ENCODE measurements around the gene TMED5.
"Not testable (repeated sequence)": the region's sequence is repeated elsewhere in the genome, so short reads cannot be mapped to it uniquely, and the experiment has no call there.

TMED5 gene

GRCh38 chr1:93172778-93173177 lies 7.4 kb downstream of the TMED5 start:
- H3K27me3 ChIP-seq (ENCODE audit: low read length), result no peaks in the 10 kb centered on the region
- H3K9ac ChIP-seq (ENCODE audit: low read length), result no peak overlapping the region
- peak overlapping the region; percentile 21 for H3K4me2 ChIP-seq (ENCODE audit: low read depth, low read length, poor library complexity, severe bottlenecking)
- H3K9me2 ChIP-seq (replicated peaks; ENCODE audit: insufficient read depth, low read length), result no peaks in the 10 kb centered on the region
- peaks cover 47% of the 10 kb centered on the region for H3K36me3 ChIP-seq (ENCODE audit: low read length)
- H3K4me3 ChIP-seq (ENCODE audit: insufficient read depth, low read length, poor library complexity, severe bottlenecking), result no peak overlapping the region
- H2AFZ ChIP-seq (ENCODE audit: low read depth, low read length, severe bottlenecking), result no peak overlapping the region
- H4K20me1 ChIP-seq (ENCODE audit: low read depth, low read length), result peaks cover 29% of the 10 kb centered on the region
- TF ChIP-seq EZH2phosphoT487 (conservative IDR thresholded peaks at IDR 0.05; ENCODE audit: low read length), result no peak
- TF ChIP-seq, protein P1, sequence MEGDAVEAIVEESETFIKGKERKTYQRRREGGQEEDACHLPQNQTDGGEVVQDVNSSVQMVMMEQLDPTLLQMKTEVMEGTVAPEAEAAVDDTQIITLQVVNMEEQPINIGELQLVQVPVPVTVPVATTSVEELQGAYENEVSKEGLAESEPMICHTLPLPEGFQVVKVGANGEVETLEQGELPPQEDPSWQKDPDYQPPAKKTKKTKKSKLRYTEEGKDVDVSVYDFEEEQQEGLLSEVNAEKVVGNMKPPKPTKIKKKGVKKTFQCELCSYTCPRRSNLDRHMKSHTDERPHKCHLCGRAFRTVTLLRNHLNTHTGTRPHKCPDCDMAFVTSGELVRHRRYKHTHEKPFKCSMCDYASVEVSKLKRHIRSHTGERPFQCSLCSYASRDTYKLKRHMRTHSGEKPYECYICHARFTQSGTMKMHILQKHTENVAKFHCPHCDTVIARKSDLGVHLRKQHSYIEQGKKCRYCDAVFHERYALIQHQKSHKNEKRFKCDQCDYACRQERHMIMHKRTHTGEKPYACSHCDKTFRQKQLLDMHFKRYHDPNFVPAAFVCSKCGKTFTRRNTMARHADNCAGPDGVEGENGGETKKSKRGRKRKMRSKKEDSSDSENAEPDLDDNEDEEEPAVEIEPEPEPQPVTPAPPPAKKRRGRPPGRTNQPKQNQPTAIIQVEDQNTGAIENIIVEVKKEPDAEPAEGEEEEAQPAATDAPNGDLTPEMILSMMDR (IDR thresholded peaks at IDR 0.05; ENCODE audit: insufficient read depth, low read length, poor library complexity, severe bottlenecking), result no peak
- H3K9me3 ChIP-seq (ENCODE audit: insufficient read depth, low read length), result no peaks in the 10 kb centered on the region
- H3K79me2 ChIP-seq (ENCODE audit: insufficient read depth, low read length), result peaks cover 99% of the 10 kb centered on the region
- no peak overlapping the region for H3K27ac ChIP-seq (ENCODE audit: low read depth, low read length)
- peaks cover 7% of the 10 kb centered on the region; the same call in 1 of the 2 replicates for H3F3A ChIP-seq (ENCODE audit: insufficient read depth)

DNA sequence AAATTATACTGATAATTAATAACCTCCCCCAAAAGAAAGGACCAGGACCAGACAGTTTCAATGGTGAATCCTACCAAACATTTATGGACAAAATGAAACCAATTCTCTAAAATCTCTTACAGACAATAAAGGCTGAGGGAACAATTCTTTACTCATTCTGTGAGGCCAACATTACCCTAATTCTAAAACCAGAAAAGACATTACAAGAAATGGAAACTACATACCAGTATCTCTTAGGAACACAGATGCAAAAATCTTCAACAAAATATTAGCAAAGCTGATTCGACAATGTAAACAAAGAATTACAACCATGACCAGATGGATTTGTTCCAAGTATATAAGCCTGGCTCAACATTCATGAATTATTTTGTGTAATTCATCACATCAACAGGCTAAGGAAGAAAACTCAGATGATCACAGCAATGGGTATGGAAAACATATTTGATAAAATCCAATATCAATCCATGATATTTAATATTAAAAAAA lies 8.6 kb downstream of the TMED5 start:
- peaks cover 99% of the 10 kb centered on the region for H3K79me2 ChIP-seq (ENCODE audit: insufficient read depth, low read length)
- no peak overlapping the region for H3K4me3 ChIP-seq (ENCODE audit: insufficient read depth, low read length, poor library complexity, severe bottlenecking)
- no peak overlapping the region for H3K4me2 ChIP-seq (ENCODE audit: low read depth, low read length, poor library complexity, severe bottlenecking)
- no peaks in the 10 kb centered on the region for H3K9me3 ChIP-seq (ENCODE audit: insufficient read depth, low read length)
- H3K27me3 ChIP-seq (ENCODE audit: low read length), result no peaks in the 10 kb centered on the region
- H2AFZ ChIP-seq (ENCODE audit: low read depth, low read length, severe bottlenecking), result no peak overlapping the region
- TF ChIP-seq EZH2phosphoT487 (conservative IDR thresholded peaks at IDR 0.05; ENCODE audit: low read length), result no peak
- TF ChIP-seq, protein P1 (IDR thresholded peaks at IDR 0.05; ENCODE audit: insufficient read depth, low read length, poor library complexity, severe bottlenecking), result no peak
- H3K9me2 ChIP-seq (replicated peaks; ENCODE audit: insufficient read depth, low read length), result no peaks in the 10 kb centered on the region
- H3K9ac ChIP-seq (ENCODE audit: low read length), result no peak overlapping the region
- peaks cover 48% of the 10 kb centered on the region for H3K36me3 ChIP-seq (ENCODE audit: low read length)
- peaks cover 7% of the 10 kb centered on the region; the same call in 1 of the 2 replicates for H3F3A ChIP-seq (ENCODE audit: insufficient read depth)
- H3K27ac ChIP-seq (ENCODE audit: low read depth, low read length), result no peak overlapping the region
- H4K20me1 ChIP-seq (ENCODE audit: low read depth, low read length), result peaks cover 28% of the 10 kb centered on the region

- not testable (repeated sequence) for H3K9me2 ChIP-seq (replicated peaks; ENCODE audit: insufficient read depth, low read length); H3K27ac ChIP-seq (ENCODE audit: low read depth, low read length); H3K9me3 ChIP-seq (ENCODE audit: insufficient read depth, low read length); H3K27me3 ChIP-seq (ENCODE audit: low read length); H3K4me2 ChIP-seq (ENCODE audit: low read depth, low read length, poor library complexity, severe bottlenecking); H3F3A ChIP-seq (ENCODE audit: insufficient read depth); H2AFZ ChIP-seq (ENCODE audit: low read depth, low read length, severe bottlenecking); H3K9ac ChIP-seq (ENCODE audit: low read length); H3K4me3 ChIP-seq (ENCODE audit: insufficient read depth, low read length, poor library complexity, severe bottlenecking)
- Histone ChIP-seq H3K36me3 (ENCODE audit: low read length) (peaks cover 36% of the 10 kb centered on the region), H3K79me2 (ENCODE audit: insufficient read depth, low read length) (peaks cover 99% of the 10 kb centered on the region), H4K20me1 (ENCODE audit: low read depth, low read length) (peaks cover 24% of the 10 kb centered on the region)
Measured at GRCh38 chr1:93170141-93170678, 10.0 kb downstream of the TMED5 start.

DNA sequence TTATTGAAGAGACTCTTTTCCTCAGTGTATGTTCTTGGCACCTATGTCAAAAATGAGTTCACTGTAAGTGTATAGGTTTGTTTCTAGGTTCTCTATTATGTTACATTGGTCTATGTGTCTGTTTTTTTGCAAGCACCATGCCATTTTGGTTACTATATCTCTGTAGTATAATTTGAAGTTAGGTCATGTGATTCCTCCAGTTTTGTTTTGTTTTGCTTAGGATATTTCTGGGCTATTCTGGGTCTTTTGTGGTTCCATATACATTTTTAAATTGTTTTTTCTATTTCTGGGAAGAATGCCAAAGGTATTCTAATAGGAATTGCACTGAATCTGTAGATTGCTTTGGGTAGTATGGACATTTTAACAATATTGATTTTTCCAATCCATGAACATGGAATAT lies 13.2 kb downstream of the TMED5 start:
- H3K9ac ChIP-seq (ENCODE audit: low read length), result no peak overlapping the region
- no peaks in the 10 kb centered on the region for H3K9me2 ChIP-seq (replicated peaks; ENCODE audit: insufficient read depth, low read length)
- H4K20me1 ChIP-seq (ENCODE audit: low read depth, low read length), result peaks cover 25% of the 10 kb centered on the region
- H3K9me3 ChIP-seq (ENCODE audit: insufficient read depth, low read length), result no peaks in the 10 kb centered on the region
- H3K4me3 ChIP-seq (ENCODE audit: insufficient read depth, low read length, poor library complexity, severe bottlenecking), result no peak overlapping the region
- no peaks in the 10 kb centered on the region for H3F3A ChIP-seq (ENCODE audit: insufficient read depth)
- H3K27me3 ChIP-seq (ENCODE audit: low read length), result no peaks in the 10 kb centered on the region
- no peak overlapping the region for H3K27ac ChIP-seq (ENCODE audit: low read depth, low read length)
- H3K4me2 ChIP-seq (ENCODE audit: low read depth, low read length, poor library complexity, severe bottlenecking), result no peak overlapping the region
- no peak overlapping the region for H2AFZ ChIP-seq (ENCODE audit: low read depth, low read length, severe bottlenecking)
- no peak for TF ChIP-seq EZH2phosphoT487 (conservative IDR thresholded peaks at IDR 0.05; ENCODE audit: low read length)
- TF ChIP-seq, protein P1 (IDR thresholded peaks at IDR 0.05; ENCODE audit: insufficient read depth, low read length, poor library complexity, severe bottlenecking), result no peak
- peaks cover 24% of the 10 kb centered on the region for H3K36me3 ChIP-seq (ENCODE audit: low read length)
- peaks cover 100% of the 10 kb centered on the region for H3K79me2 ChIP-seq (ENCODE audit: insufficient read depth, low read length)

- Histone ChIP-seq H4K20me1 (ENCODE audit: low read depth, low read length) (peaks cover 17% of the 10 kb centered on the region), H3K36me3 (ENCODE audit: low read length) (peaks cover 17% of the 10 kb centered on the region), H3K79me2 (ENCODE audit: insufficient read depth, low read length) (peaks cover 100% of the 10 kb centered on the region)
- H3K27ac ChIP-seq (ENCODE audit: low read depth, low read length); H3K9me3 ChIP-seq (ENCODE audit: insufficient read depth, low read length); H3K27me3 ChIP-seq (ENCODE audit: low read length); H3K4me2 ChIP-seq (ENCODE audit: low read depth, low read length, poor library complexity, severe bottlenecking); H2AFZ ChIP-seq (ENCODE audit: low read depth, low read length, severe bottlenecking); H3K9me2 ChIP-seq (replicated peaks; ENCODE audit: insufficient read depth, low read length); H3K4me3 ChIP-seq (ENCODE audit: insufficient read depth, low read length, poor library complexity, severe bottlenecking); H3K9ac ChIP-seq (ENCODE audit: low read length); H3F3A ChIP-seq (ENCODE audit: insufficient read depth): not testable (repeated sequence)
Measured at GRCh38 chr1:93165895-93166294, 14.3 kb downstream of the TMED5 start.
